ENCODE data around the gene HSD11B2.

HSD11B2 gene

GRCh38 chr16:67395458-67396158 is 35.3 kb upstream of the HSD11B2 start:
- intact Hi-C loops (cut with DNase I), result no loop called here
- peak in 1 of 10 donors; percentile 66 for DNase-seq

DNA sequence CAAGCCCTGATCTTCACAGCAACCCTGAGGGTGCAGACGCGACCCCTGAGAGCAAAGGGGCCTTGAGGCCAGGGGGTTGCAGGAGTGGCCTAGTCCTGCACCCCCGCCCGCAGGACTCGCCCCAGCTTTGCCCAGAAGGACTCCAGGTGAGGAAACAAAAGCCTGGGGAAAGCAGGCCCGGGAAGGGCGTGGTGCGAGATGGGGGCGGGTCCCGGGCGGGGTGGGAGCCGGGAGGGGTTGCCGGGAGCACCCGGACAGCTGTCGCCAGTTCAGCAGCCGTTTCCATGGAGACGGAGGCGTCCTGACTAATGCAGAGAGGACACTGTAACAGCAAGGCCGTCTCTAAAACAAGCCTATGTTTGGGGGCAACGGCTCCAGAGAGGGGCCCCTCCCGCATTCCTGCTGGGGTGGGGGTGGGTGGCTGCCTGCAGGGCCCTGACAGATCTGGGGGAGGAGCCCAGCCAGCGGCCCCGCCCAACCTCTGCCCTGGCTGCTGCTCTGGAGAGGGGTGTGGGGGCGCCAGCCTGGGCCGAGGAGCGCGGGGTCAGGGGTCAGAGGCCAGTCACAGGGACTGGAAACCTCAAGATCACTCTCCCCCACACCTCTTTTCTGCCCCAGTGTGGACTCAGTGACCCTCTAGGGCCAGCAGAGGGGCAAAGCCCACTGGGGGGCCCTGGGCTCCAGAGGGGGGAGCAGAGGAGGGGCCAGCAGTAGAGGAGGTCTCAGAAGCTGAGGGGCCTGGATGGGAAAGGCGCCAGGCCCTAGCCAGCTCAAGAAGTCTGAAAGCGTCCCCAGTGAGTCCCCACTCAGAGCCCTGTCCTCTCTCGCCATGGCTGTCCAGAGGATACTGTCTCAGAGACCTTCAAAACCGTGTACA is 34.5 kb upstream of the HSD11B2 start:
- intact Hi-C loops (cut with DNase I), result no loop called here
- DNase-seq, result peak in 4 of 10 donors; percentile 49 to 93 (median 70)

GRCh38 chr16:67397036-67397801 is 33.7 kb upstream of the HSD11B2 start:
- DNase-seq, result peak in 2 of 10 donors; percentile 48 to 79
- intact Hi-C loops (cut with DNase I), result no loop called here

GRCh38 chr16:67397812-67398545 is 32.9 kb upstream of the HSD11B2 start:
- DNase-seq, result peak in 2 of 10 donors; percentile 67 to 77
- intact Hi-C loops (cut with DNase I), result loop anchor here (2.0 kb wide), 1 partner anchor 25 kb away; no protein-coding TSS in a partner anchor

GRCh38 chr16:67398546-67399217 is 32.2 kb upstream of the HSD11B2 start:
- peak in 2 of 10 donors; percentile 45 to 81 for DNase-seq
- intact Hi-C loops (cut with DNase I), result loop anchor here (2.0 kb wide), 1 partner anchor 26 kb away; no protein-coding TSS in a partner anchor

- peak in 6 of 10 donors; percentile 50 to 93 (median 66) for DNase-seq
- intact Hi-C loops (cut with DNase I), result loop anchor here (2.0 kb wide), 1 partner anchor 26 kb away; no protein-coding TSS in a partner anchor
Measured at GRCh38 chr16:67399218-67399733, 31.6 kb upstream of the HSD11B2 start.

GRCh38 chr16:67399749-67400704 is 30.9 kb upstream of the HSD11B2 start:
- intact Hi-C loops (cut with DNase I), result loop anchor here (2.0 kb wide), 1 partner anchor 27 kb away; no protein-coding TSS in a partner anchor
- DNase-seq, result peak in 2 of 10 donors; percentile 80 to 84

- intact Hi-C loops (cut with DNase I), result no loop called here
- peak in 2 of 10 donors; percentile 67 to 81 for DNase-seq
Measured at GRCh38 chr16:67400901-67401300, 30.0 kb upstream of the HSD11B2 start.

- DNase-seq, result peak in 2 of 10 donors; percentile 65 to 73
- intact Hi-C loops (cut with DNase I), result no loop called here
Measured at GRCh38 chr16:67403976-67404555, 26.9 kb upstream of the HSD11B2 start.

- peak in 1 of 10 donors; percentile 45 for DNase-seq
- intact Hi-C loops (cut with DNase I), result no loop called here
Measured at GRCh38 chr16:67404740-67405226, 26.1 kb upstream of the HSD11B2 start.

DNA sequence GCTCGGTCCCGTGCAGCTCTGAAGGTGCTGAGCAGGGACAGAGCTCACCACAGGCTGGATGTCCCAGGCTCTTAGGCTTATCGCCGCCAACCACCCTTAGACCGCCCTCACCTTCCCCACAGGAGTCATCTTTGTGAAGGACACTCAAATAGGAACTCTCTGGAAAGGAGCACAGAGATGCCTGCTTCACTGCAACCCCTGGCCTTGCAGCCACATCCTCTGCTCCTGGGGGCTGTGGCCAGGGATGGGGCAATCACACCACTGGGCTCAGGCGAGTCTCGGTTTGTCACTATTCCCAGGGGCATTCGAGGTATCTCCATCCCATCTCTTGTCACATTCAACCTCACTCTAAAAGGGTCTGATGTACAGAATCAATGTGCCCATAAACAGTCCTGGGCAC is 25.6 kb upstream of the HSD11B2 start:
- DNase-seq, result peak in 3 of 10 donors; percentile 8 to 56 (median 49)

DNA sequence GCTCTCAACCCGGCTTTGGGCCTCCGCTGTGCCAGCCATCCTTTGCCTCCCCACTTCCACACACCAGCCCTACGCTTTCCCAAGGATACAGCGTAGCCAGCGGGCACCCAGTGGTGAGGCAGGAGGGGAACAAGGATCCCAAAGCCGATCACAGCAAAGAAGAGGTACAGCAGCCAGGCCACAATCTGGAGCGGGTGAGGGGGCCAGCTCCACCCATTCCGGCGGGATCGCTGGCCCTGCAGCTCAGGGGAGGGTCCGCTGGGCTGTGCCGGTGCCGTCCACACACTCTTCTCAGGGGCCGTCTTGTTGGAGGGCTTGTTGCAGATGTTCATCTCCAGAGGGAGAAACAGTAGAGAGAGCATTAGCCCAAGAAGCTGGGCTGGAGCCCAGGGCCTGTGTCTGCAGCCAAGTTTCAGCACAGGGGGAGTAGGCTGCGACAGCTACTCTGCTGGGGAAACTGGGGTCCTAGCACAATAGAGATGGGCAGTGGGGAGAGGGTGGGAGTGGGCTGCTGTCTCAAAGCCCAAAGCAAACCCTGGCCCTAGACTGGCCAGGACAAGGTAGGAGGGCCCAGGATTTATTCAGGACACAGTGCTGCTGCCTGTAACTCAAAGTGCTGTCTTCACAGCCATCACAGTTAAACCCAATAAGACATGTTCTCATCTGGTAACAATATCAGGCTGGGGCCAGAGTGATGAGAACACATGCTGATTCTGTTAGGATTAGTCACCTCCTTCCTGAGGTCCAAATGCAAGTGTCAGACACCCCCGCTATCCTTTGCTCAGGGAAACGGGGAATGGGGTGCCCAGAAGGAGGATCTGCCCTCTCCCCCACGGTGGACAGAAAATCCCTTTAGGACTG is 24.6 kb upstream of the HSD11B2 start:
- DNase-seq, result peak in 3 of 10 donors; percentile 68 to 88 (median 81)
- intact Hi-C loops (cut with DNase I), result no loop called here

More for the DNA sequence above, 25.6 kb upstream of the HSD11B2 start:
- intact Hi-C loops (cut with DNase I), result no loop called here

DNA sequence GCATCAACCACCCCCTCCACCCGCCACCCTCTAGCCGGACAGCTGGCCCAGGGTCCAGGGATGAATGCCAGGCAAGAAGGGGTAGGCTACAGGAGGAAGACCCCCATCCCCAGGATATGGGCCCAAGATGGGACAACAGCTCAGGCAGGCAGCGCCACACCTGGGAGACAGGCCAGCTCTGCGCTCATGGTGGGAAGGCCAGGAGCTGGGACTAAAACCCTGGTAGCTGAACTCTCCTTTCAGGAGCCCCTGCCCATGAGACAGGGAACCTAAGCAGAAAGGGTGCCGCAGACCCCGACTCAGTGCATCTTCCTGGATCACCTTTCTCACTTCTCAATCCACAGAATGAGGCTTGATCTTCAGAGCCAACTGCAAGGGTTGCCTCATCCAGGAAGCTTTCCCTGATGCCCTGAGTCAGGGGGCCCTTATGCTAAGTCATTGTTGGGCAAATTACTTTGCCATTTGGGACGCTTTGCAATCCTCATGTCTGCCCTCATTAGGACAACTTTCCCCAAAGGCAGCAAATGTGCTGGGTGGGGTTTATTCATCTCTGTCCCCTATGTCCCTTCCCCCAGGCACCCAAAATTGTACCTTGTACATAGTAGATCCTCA is 23.6 kb upstream of the HSD11B2 start:
- intact Hi-C loops (cut with DNase I), result no loop called here

DNA sequence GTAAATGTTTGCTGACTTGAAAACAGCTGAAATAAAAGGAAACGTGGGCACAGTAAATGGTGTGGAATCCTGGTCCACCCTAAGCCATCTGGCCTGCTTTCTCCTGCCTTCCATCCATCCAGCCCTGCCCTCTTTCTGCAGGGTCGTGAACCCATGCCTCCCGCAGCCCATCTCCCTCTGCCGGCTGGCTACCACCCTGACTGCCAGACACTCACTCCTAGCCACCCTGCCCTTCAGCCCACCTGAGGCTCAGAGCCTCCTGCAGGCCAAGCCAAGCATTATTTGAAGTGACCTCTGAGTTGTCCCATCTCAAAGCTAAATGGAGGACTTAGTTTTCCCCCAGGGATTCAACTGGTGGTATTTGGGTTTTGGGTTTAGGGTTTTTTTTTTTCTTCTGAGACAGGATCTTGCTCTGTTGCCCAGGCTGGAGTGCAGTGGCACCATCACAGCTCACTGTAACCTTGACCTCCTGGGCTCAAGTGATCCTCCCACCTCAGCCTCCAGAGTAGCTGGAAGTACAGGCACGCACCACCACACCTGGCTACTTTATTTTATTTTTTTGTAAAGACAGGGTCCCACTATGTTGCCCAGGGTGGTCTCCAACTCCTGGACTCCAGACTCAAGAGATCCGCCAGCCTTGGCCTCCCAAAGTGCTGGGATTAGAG is 23.0 kb upstream of the HSD11B2 start:
- intact Hi-C loops (cut with DNase I), result no loop called here
- peak in 3 of 10 donors; percentile 22 to 61 (median 43) for DNase-seq

More for the DNA sequence above, 23.6 kb upstream of the HSD11B2 start:
- peak in 3 of 10 donors; percentile 63 to 77 (median 69) for DNase-seq

DNA sequence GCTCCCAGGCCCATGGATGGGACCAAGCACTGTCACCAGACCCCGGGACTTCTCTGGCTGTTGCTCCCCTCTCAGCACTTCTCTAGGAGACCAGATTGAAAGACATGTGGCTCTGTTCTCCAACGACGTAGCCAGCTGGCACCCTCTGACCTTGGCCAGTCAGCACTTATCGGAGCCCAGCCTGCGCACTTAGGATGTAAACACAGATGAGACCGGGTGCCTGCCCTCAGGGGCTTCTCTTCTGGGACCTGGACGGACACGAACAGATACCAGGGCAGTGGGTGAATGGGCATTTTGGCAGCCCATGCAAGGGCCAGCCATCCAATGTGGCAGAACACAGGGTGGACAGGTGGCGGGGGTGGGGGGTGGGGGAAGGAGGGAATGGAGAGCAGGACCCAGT is 21.3 kb upstream of the HSD11B2 start:
- no peak for DNase-seq
- intact Hi-C loops (cut with DNase I), result loop anchor here (10.0 kb wide), 1 partner anchor 55 kb away; no protein-coding TSS in a partner anchor
